ENCODE data around the gene SEL1L3.

Gene SEL1L3

GRCh38 chr4:25749150-25749794 lies 113.5 kb downstream of the SEL1L3 start:
- no peak for DNase-seq (ENCODE audit: low read depth in 2 of 2)

- no peak for DNase-seq (ENCODE audit: low read depth in 2 of 2)
Observed at GRCh38 chr4:25743971-25744370, 118.8 kb downstream of the SEL1L3 start.

GRCh38 chr4:25729564-25729963 lies 133.2 kb downstream of the SEL1L3 start:
- DNase-seq (ENCODE audit: low read depth in 2 of 2), result no peak

- no peak for DNase-seq (ENCODE audit: low read depth in 2 of 2)
Observed at GRCh38 chr4:25728886-25729285, 133.9 kb downstream of the SEL1L3 start.

GRCh38 chr4:25727711-25728493 lies 134.9 kb downstream of the SEL1L3 start:
- DNase-seq (ENCODE audit: low read depth in 2 of 2), result no peak

GRCh38 chr4:25725870-25726269 lies 136.9 kb downstream of the SEL1L3 start:
- no peak for DNase-seq (ENCODE audit: low read depth in 2 of 2)

- no peak for DNase-seq (ENCODE audit: low read depth in 2 of 2)
Observed at GRCh38 chr4:25723409-25723808, 139.4 kb downstream of the SEL1L3 start.

GRCh38 chr4:25722964-25723363 lies 139.8 kb downstream of the SEL1L3 start:
- no peak for DNase-seq (ENCODE audit: low read depth in 2 of 2)

GRCh38 chr4:25713812-25714211 lies 149.0 kb downstream of the SEL1L3 start:
- no peak for DNase-seq (ENCODE audit: low read depth in 2 of 2)

GRCh38 chr4:25712611-25713010 lies 150.2 kb downstream of the SEL1L3 start:
- DNase-seq (ENCODE audit: low read depth in 2 of 2), result no peak

- no peak for DNase-seq (ENCODE audit: low read depth in 2 of 2)
Observed at GRCh38 chr4:25710637-25711036, 152.2 kb downstream of the SEL1L3 start.

- DNase-seq (ENCODE audit: low read depth in 2 of 2), result no peak
Observed at GRCh38 chr4:25704516-25704915, 158.3 kb downstream of the SEL1L3 start.

- DNase-seq (ENCODE audit: low read depth in 2 of 2), result no peak
Observed at GRCh38 chr4:25703731-25704388, 158.9 kb downstream of the SEL1L3 start.

- no peak for DNase-seq (ENCODE audit: low read depth in 2 of 2)
Observed at GRCh38 chr4:25702848-25703247, 159.9 kb downstream of the SEL1L3 start.

GRCh38 chr4:25700661-25701060 lies 162.1 kb downstream of the SEL1L3 start:
- DNase-seq (ENCODE audit: low read depth in 2 of 2), result no peak

GRCh38 chr4:25697516-25697915 lies 165.3 kb downstream of the SEL1L3 start:
- DNase-seq (ENCODE audit: low read depth in 2 of 2), result no peak
